ENCODE results near the gene KCNIP1.

DNA sequence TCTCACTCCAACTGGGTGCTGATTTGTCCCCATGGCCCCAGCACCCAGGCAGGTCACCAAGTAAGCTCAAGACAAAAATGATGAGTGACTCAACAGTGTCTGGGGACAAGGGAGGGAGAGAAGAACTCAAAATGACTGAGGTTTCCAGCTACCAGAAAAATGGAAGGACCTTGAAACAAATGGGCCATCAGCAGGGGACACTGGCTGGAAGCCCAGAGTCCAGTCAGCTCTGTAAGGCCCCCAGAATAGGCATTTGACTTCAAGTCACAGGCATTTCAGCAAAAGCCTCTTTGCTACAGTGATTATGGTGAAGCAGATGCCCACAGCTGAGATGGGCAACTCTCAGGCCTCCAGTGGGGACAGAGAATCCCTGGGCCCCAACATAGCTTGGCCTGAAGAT lies 140.7 kb downstream of the KCNIP1 start:
- no peak for TF ChIP-seq POLR2AphosphoS5 (IDR thresholded peaks at IDR 0.05)
- TF ChIP-seq CTCF (IDR thresholded peaks at IDR 0.05; ENCODE audit: poor library complexity, severe bottlenecking): no peak
- TF ChIP-seq EP300 (conservative IDR thresholded peaks at IDR 0.05; ENCODE audit: poor library complexity, severe bottlenecking): no peak
